Effector memory CD4-positive, alpha-beta T cell (primary cell): ENCODE measurements around the gene FLYWCH1.
"Not testable (repeated sequence)": the region's sequence is repeated elsewhere in the genome, so short reads cannot be mapped to it uniquely, and the experiment has no call there.

Source experiments
- DNase-seq, 3 donors: peaks; one replicate each; pipeline ENCODE4 v3.0.0-alpha.2; 2020
- H3K27ac ChIP-seq: 2 replicates; pipeline ENCODE4 v1.7.0; 2013; ENCODE audit warnings: mild to moderate bottlenecking, low read length, moderate library complexity; ENCODE audit not compliant: insufficient read depth, poor library complexity, severe bottlenecking
- H3K27me3 ChIP-seq: replicated peaks from 2 replicates; pipeline ENCODE4 v1.7.0; 2013; ENCODE audit warnings: mild to moderate bottlenecking, low read length; ENCODE audit not compliant: insufficient read depth, control insufficient read depth, poor library complexity, severe bottlenecking
- H3K36me3 ChIP-seq: 2 replicates; pipeline ENCODE4 v1.7.0; 2013; ENCODE audit warnings: mild to moderate bottlenecking, low read length, moderate library complexity; ENCODE audit not compliant: control insufficient read depth, insufficient read depth
- H3K4me1 ChIP-seq: 2 replicates; pipeline ENCODE4 v1.7.0; 2013; ENCODE audit warnings: low read length, mild to moderate bottlenecking; ENCODE audit not compliant: control insufficient read depth, insufficient read depth, poor library complexity, severe bottlenecking
- H3K4me3 ChIP-seq: 2 replicates; pipeline ENCODE4 v1.7.0; 2013; ENCODE audit warnings: low read length, low read depth, mild to moderate bottlenecking; ENCODE audit not compliant: insufficient read depth, poor library complexity, severe bottlenecking
- H3K9me3 ChIP-seq: 2 replicates; pipeline ENCODE4 v1.7.0; 2013; ENCODE audit warnings: mild to moderate bottlenecking, low read length, moderate library complexity; ENCODE audit not compliant: control insufficient read depth

Gene FLYWCH1

GRCh38 chr16:2937170-2937569 is 25.4 kb downstream of the FLYWCH1 start:
- Histone ChIP-seq H3K27ac (no peak overlapping the region), H3K4me3 (no peak overlapping the region), H3K9me3 (no peaks in the 10 kb centered on the region), H3K36me3 (peaks cover 50% of the 10 kb centered on the region), H3K4me1 (no peaks in the 10 kb centered on the region), H3K27me3 (no peaks in the 10 kb centered on the region)
- no peak for DNase-seq

DNA sequence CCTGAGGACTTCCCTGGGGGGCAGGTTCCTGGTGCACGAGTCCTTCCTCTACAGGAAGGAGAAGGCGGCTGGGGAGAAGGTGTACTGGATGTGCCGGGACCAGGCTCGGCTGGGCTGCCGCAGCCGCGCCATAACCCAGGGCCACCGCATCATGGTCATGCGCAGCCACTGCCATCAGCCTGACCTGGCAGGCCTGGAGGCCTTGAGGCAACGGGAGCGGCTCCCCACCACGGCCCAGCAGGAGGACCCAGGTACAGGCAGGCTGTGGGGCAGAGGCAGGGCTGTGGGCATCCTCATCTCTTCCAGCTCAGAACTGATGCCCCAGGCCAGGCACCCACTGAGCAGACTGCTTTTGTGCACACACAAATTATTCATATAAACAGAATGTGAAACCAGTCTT is 26.5 kb downstream of the FLYWCH1 start:
- H3K27me3 ChIP-seq = no peaks in the 10 kb centered on the region
- no peaks in the 10 kb centered on the region for H3K9me3 ChIP-seq
- H3K4me1 ChIP-seq = no peaks in the 10 kb centered on the region
- H3K4me3 ChIP-seq = no peak overlapping the region
- no peak overlapping the region for H3K27ac ChIP-seq
- peaks cover 56% of the 10 kb centered on the region for H3K36me3 ChIP-seq
- DNase-seq = no peak

- Histone ChIP-seq H3K27ac (no peak overlapping the region), H3K9me3 (no peaks in the 10 kb centered on the region), H3K36me3 (peaks cover 44% of the 10 kb centered on the region), H3K27me3 (no peaks in the 10 kb centered on the region), H3K4me3 (no peak overlapping the region), H3K4me1 (no peaks in the 10 kb centered on the region)
- DNase-seq = no peak
These were observed 28.2 kb downstream of the FLYWCH1 start for GRCh38 chr16:2939968-2940367.

DNA sequence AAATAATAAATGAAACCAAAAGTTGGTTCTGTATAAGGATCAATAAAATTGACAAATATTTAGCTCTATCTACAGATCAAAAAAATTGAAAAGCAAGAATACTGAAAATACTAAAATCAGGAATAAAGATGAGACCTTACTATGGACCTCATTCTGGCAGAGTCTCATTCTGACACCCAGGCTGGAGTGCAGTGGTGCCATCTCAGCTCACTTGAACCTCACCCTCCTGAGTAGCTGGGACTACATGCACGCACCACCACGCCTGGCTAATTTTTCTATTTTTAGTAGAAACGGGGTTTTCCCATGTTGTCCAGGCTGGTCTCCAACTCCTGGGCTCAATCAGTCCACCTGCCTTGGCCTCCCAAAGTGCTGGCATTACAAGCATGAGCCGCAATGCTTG is 30.3 kb downstream of the FLYWCH1 start:
- Histone ChIP-seq H3K27me3 (no peaks in the 10 kb centered on the region), H3K9me3 (no peaks in the 10 kb centered on the region), H3K27ac (no peak overlapping the region), H3K4me3 (no peak overlapping the region), H3K4me1 (no peaks in the 10 kb centered on the region), H3K36me3 (peaks cover 26% of the 10 kb centered on the region)
- DNase-seq = no peak

DNA sequence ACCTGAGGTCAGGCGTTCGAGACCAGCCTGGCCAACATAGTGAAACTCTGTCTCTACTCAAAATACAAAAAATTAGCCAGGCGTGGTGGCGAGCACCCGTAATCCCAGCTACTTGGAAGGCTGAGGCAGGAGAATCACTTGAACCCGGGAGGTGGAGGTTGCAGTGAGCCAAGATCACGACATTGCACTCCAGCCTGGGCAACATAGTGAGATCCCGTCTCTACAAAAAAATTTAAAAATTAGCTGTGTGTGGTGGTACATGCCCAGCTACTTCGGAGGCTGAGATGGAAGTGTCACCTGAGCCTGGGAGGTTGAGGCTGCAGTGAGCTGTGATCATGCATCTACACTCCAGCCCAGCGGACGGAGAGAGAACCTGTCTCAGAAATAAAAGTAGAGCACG is 32.0 kb downstream of the FLYWCH1 start:
- H3K4me1 ChIP-seq, H3K9me3 ChIP-seq, H3K27ac ChIP-seq, H3K4me3 ChIP-seq, H3K27me3 ChIP-seq, DNase-seq: not testable (repeated sequence)
- peaks cover 14% of the 10 kb centered on the region for H3K36me3 ChIP-seq

- Histone ChIP-seq H3K9me3 (no peaks in the 10 kb centered on the region), H3K4me3 (no peak overlapping the region), H3K36me3 (peaks cover 9% of the 10 kb centered on the region), H3K27me3 (no peaks in the 10 kb centered on the region), H3K4me1 (no peaks in the 10 kb centered on the region), H3K27ac (no peak overlapping the region)
- no peak for DNase-seq
These were observed 34.9 kb downstream of the FLYWCH1 start for GRCh38 chr16:2946649-2947048.

DNA sequence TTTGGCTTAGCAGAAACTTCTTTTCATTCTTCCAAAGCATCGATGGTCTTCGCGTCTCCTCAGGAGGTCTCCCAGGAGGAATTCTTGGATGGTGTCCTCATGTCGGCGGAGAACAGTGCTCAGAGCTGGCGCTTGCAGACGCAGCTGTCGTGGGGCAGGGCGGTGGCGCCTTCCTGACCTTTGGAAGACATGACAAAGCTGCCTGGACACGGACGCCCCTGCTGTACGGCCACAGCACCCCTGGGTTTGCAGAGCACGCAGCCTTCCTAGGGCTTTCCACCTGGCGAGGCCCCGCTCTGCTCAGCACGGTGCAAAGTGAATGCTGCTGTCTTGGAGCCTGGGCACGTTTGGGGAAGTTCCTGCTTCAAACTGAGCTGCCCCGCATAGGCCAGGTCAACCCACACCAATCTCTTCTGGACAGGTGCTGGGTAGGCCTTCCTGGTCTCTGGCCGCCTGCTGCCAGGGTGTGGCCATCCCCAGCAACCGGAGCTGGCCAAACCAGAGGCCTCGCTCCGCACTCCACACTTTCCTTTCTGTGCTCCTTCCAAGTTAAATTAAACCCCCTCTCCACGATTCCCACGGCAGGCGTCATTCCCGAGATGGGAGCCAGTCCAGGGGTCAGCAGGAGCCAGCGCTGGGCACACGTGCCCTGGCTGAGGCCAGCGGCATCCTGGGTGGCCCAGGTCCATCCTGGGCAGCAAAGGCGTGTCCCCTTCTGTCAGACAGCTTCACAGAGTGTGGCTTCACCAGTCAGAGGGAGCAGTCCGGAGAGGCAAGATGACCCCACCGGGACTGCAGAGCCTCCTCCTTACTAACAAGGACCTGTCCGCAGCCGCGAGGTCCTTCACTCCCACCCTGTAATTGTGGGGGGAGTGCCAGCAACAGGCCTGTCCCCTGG is 37.3 kb downstream of the FLYWCH1 start:
- no peak overlapping the region for H3K27ac ChIP-seq
- H3K4me1 ChIP-seq = no peaks in the 10 kb centered on the region
- H3K36me3 ChIP-seq = peaks cover 4% of the 10 kb centered on the region
- no peak overlapping the region for H3K4me3 ChIP-seq
- H3K9me3 ChIP-seq = no peaks in the 10 kb centered on the region
- no peak for DNase-seq
- no peaks in the 10 kb centered on the region for H3K27me3 ChIP-seq

- no peaks in the 10 kb centered on the region for H3K4me1 ChIP-seq
- H3K36me3 ChIP-seq = peaks cover 4% of the 10 kb centered on the region
- H3K9me3 ChIP-seq = no peaks in the 10 kb centered on the region
- no peak overlapping the region for H3K4me3 ChIP-seq
- H3K27ac ChIP-seq = no peak overlapping the region
- DNase-seq = no peak
- H3K27me3 ChIP-seq = no peaks in the 10 kb centered on the region
These were observed 38.1 kb downstream of the FLYWCH1 start for GRCh38 chr16:2949705-2950352.

- no peaks in the 10 kb centered on the region for H3K27me3 ChIP-seq
- H3K36me3 ChIP-seq = peaks cover 4% of the 10 kb centered on the region
- no peaks in the 10 kb centered on the region for H3K4me1 ChIP-seq
- no peak overlapping the region for H3K4me3 ChIP-seq
- no peaks in the 10 kb centered on the region for H3K9me3 ChIP-seq
- H3K27ac ChIP-seq = no peak overlapping the region
- DNase-seq = no peak
These were observed 38.6 kb downstream of the FLYWCH1 start for GRCh38 chr16:2950353-2950724.

GRCh38 chr16:2950773-2951172 is 39.0 kb downstream of the FLYWCH1 start:
- H3K36me3 ChIP-seq = peaks cover 4% of the 10 kb centered on the region
- H3K27ac ChIP-seq = no peak overlapping the region
- no peak for DNase-seq
- no peaks in the 10 kb centered on the region for H3K9me3 ChIP-seq
- H3K4me3 ChIP-seq = no peak overlapping the region
- no peaks in the 10 kb centered on the region for H3K4me1 ChIP-seq
- H3K27me3 ChIP-seq = peaks cover under 1% of the 10 kb centered on the region
